GM19035 (cell line): ENCODE measurements around the gene PTPRA.
"Not testable (repeated sequence)": the region's sequence is repeated elsewhere in the genome, so short reads cannot be mapped to it uniquely, and the experiment has no call there.

Experiments used
- ATAC-seq: cut with Tn5 transposase; IDR thresholded peaks from one replicate; pipeline ENCODE4 v1.9.1; 2021; ENCODE audit not compliant: unreplicated experiment

PTPRA gene

DNA sequence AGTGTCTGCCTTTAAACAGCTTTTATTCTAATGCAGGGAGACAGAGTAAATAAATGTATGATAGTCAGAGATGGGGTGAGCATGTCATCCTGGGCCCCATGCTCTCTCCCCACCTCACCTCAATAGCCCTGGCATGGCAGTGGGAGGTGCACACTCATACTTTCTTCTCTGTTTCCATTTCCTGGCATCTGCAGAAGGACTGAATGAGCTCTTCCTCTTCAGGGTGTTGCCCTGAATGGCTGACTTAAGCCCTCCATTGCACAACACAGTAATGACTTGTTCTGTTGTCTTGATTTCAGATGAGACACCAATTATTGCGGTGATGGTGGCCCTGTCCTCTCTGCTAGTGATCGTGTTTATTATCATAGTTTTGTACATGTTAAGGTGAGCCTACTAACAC lies 113.2 kb downstream of the PTPRA start:
- no peak for ATAC-seq

GRCh38 chr20:2987861-2988260 lies 114.6 kb downstream of the PTPRA start:
- ATAC-seq, result no peak

GRCh38 chr20:2991532-2991931 lies 118.3 kb downstream of the PTPRA start:
- no peak for ATAC-seq

DNA sequence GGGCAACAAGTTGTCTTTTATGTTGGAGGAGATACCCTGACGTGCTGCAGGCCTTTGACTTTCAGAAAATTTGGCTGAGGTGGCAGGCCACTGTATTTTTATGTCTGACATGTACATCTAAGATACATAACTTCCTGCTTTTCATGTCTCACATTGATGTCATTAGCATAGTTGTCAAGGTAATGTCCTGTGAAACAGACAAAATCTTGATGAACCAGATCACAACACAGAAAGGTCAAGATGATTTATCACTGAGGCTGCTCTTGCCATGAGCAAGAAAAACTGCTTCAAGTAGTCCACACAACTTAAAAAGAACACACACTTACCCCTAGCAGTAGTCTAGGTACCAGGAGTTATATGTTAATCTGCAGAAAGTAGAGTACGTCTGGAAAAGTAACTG lies 120.0 kb downstream of the PTPRA start:
- no peak for ATAC-seq

DNA sequence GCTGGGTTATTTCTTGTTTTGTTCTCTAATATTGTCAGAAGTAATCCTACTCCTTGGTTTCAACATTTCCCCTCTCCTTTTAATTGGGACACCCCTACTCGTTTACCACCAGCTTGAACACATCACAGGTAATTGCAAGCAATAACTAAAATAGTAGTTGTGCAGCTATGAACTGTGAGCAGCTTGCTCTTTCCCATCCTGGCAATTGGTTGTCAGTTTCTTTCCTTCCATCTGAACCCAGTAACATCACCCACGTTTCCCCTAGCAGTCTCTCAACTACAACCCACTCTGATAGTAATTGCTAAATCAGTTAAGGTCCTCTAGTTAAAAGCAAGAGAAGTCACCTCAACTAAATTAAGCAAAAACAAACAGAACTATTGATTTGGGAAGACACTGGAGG lies 122.5 kb downstream of the PTPRA start:
- ATAC-seq, result no peak

GRCh38 chr20:2998728-2999127 lies 125.4 kb downstream of the PTPRA start:
- ATAC-seq, result no peak

GRCh38 chr20:3000852-3001523 lies 127.7 kb downstream of the PTPRA start:
- ATAC-seq, result peak; percentile 47

- no peak for ATAC-seq
Measured at GRCh38 chr20:3003416-3003815, 130.1 kb downstream of the PTPRA start.

- no peak for ATAC-seq
Measured at GRCh38 chr20:3010985-3011723, 137.9 kb downstream of the PTPRA start.

DNA sequence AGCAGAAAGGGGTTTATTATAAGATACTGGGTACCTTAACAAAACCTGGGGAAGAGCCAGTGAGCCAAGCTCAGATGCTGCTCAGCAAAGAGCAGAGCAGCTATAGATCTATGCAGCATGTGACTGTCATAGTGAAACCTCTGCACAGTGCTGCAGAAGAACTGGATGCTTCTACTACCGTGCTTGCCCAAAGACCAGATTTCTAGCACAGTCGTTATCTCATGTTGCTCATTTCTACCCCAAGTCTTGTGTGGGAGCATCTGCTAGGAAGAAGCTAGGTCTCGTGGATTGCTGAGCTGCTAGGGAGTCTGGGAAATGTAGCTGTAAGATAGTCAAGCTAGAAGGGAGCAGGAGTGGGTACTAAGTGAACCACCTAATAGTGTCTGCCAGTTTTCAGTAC lies 138.5 kb downstream of the PTPRA start:
- no peak for ATAC-seq

DNA sequence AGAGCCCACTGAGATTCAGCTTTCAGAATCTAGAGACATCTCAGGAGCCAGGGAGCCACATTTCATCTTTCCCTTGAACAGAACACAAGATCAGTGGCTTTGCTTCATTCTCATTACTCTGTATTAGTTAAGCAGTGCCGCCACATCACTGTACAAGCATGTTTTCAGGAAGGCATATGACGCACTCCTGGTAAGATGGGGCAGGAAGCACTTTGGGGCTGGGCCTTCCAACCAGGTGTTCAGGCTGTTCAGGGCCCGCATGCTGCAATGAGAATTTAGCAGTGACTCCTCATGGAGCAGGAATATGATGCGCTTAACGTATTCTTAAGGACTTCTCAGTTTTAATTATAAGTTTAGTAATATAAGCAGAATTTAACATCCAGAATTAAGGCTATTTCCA lies 140.5 kb downstream of the PTPRA start:
- ATAC-seq, result no peak

- ATAC-seq, result no peak
Measured at GRCh38 chr20:3014179-3014578, 140.9 kb downstream of the PTPRA start.

- no peak for ATAC-seq
Measured at GRCh38 chr20:3014662-3015061, 141.4 kb downstream of the PTPRA start.

- ATAC-seq, result not testable (repeated sequence)
Measured at GRCh38 chr20:3015302-3015701, 142.0 kb downstream of the PTPRA start.

GRCh38 chr20:3021327-3021726 lies 148.0 kb downstream of the PTPRA start:
- ATAC-seq, result no peak

- ATAC-seq, result no peak
Measured at GRCh38 chr20:3021777-3022176, 148.5 kb downstream of the PTPRA start.

- not testable (repeated sequence) for ATAC-seq
Measured at GRCh38 chr20:3022559-3023490, 149.5 kb downstream of the PTPRA start.

DNA sequence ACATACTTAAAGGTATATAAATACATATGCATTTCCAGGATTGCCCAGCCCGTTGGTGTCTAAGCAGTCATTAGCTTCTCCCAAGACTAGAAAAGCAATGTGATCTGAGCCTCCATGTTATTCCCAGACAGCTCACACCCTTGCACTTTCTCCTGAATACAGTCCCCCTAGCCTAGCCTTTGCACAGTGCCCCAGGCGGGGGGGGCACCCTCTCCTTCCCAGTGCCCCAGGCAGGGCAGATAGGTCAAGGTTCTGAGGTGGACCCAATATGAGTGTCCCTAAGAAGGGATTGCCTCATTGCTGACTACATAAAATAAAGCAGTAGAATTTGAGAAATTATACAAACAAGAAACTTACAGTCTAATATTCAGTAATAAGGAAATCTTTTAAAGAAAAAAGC lies 154.7 kb downstream of the PTPRA start:
- no peak for ATAC-seq

- no peak for ATAC-seq
Measured at GRCh38 chr20:3031524-3032147, 158.4 kb downstream of the PTPRA start.

- ATAC-seq, result no peak
Measured at GRCh38 chr20:3032624-3033023, 159.3 kb downstream of the PTPRA start.

- ATAC-seq, result no peak
Measured at GRCh38 chr20:3037654-3038053, 164.4 kb downstream of the PTPRA start.
